GM12878 (cell line): ENCODE data around the gene GRPEL2. TPM values are rescaled to one million over a fixed set of nuclear protein-coding genes. Genes with fewer than 3 reads are reported as not detected.

Source experiments
- ATAC-seq: fragments of 200-7000 bp; cut with Tn5 transposase; 3 replicates; pipeline ENCODE4 v1.9.1; 2020; ENCODE audit warnings: mild to moderate bottlenecking, moderate library complexity
- BruUV-seq: library from RNA; stranded (reverse); fragments of 400-500 nt; replicated peaks from 2 replicates; lab custom pipeline; 2021; lab: Mats Ljungman, UMichigan
- CTCF ChIA-PET: fragments of 300-600 bp; sonication (Branson Sonifier 250); formaldehyde crosslinking; extraction: SDS; loops from one replicate; lab custom pipeline; 2021; ENCODE audit warnings: inconsistent platforms; lab: Yijun Ruan, JAX
- POLR2A ChIA-PET: fragments of 350-600 bp; formaldehyde crosslinking; extraction: SDS; loops from one replicate; lab custom pipeline; 2021; ENCODE audit warnings: inconsistent platforms; lab: Charles Lee
- RAD21 ChIA-PET: fragments of 300-600 bp; sonication (Branson Sonifier 250); formaldehyde crosslinking; loops from one replicate; lab custom pipeline; 2023; ENCODE audit warnings: antibody characterized with exemption; ENCODE audit not compliant: unreplicated experiment; lab: Charles Lee
- SMC1A ChIA-PET: fragments of 300-600 bp; sonication (Branson Sonifier 250); formaldehyde crosslinking; loops from one replicate; lab custom pipeline; 2023; ENCODE audit not compliant: unreplicated experiment, uncharacterized antibody; lab: Charles Lee
- DNase-seq: peaks from one replicate; pipeline ENCODE4 v3.0.0-alpha.2; 2011; ENCODE audit warnings: low read depth, low spot score
- FAIRE-seq: peaks from 3 replicates; lab custom pipeline; 2011; peaks lifted over from hg19 to GRCh38; lab: Jason Lieb, UNC
- H2AFZ ChIP-seq: 2 replicates; pipeline ENCODE4 v1.6.0; 2011; ENCODE audit warnings: low read depth, low read length, control low read depth; ENCODE audit not compliant: control insufficient read depth
- H3K27ac ChIP-seq: 2 replicates; pipeline ENCODE4 v1.5.1; 2011; ENCODE audit warnings: control low read depth; ENCODE audit not compliant: control insufficient read depth, insufficient read depth
- H3K27me3 ChIP-seq, 2 experiments: replicated peaks in 1 of 2; 2 replicates each; pipeline versions ENCODE4 v1.6.0 to v1.6.1; 2011; ENCODE audit warnings: low read length in 1 of 2; ENCODE audit not compliant: control insufficient read depth in 2 of 2, insufficient read depth in 2 of 2
- H3K36me3 ChIP-seq, 2 experiments: 2 replicates each; pipeline ENCODE4 v1.5.1; 2011; ENCODE audit warnings: low read length in 1 of 2; ENCODE audit not compliant: control insufficient read depth in 2 of 2, insufficient read depth in 2 of 2
- H3K4me1 ChIP-seq: 2 replicates; pipeline ENCODE4 v1.6.1; 2011; ENCODE audit warnings: mild to moderate bottlenecking, low read length, moderate library complexity, mixed read lengths; ENCODE audit not compliant: control insufficient read depth, insufficient read depth
- H3K4me2 ChIP-seq: 2 replicates; pipeline ENCODE4 v1.6.0; 2011; ENCODE audit warnings: control low read depth; ENCODE audit not compliant: control insufficient read depth, insufficient read depth
- H3K4me3 ChIP-seq: fragments of 200-600 bp; sonication (generic); 2 replicates; pipeline ENCODE4 v1.5.1; 2016
- H3K79me2 ChIP-seq: 2 replicates; pipeline ENCODE4 v1.6.0; 2011; ENCODE audit warnings: low read length; ENCODE audit not compliant: control insufficient read depth, insufficient read depth
- H3K9ac ChIP-seq: 2 replicates; pipeline ENCODE4 v1.8.0; 2011; ENCODE audit warnings: low read length, control low read depth, mixed read lengths; ENCODE audit not compliant: control insufficient read depth, insufficient read depth
- H3K9me3 ChIP-seq: replicated peaks from 3 replicates; pipeline ENCODE4 v1.5.1; 2011; ENCODE audit warnings: mild to moderate bottlenecking, low read length; ENCODE audit not compliant: control insufficient read depth, insufficient read depth
- H4K20me1 ChIP-seq: 2 replicates; pipeline ENCODE4 v1.6.0; 2011; ENCODE audit not compliant: control insufficient read depth, insufficient read depth
- CTCF ChIP-seq, 3 experiments: IDR thresholded peaks in 2 of 3; conservative IDR thresholded peaks in 1 of 3; 2 replicates each; pipeline ENCODE4 v1.5.1; 2011; ENCODE audit warnings: low read depth in 3 of 3, low read length in 3 of 3, mild to moderate bottlenecking in 3 of 3, control low read depth in 2 of 3, moderate library complexity in 2 of 3, inconsistent platforms in 1 of 3, mixed read lengths in 1 of 3; ENCODE audit not compliant: control insufficient read depth in 2 of 3, insufficient read depth in 1 of 3; ENCODE audit errors: extremely low read depth in 1 of 3
- GABPA ChIP-seq: IDR thresholded peaks from 2 replicates; pipeline ENCODE4 v1.6.1; 2014; ENCODE audit warnings: antibody characterized with exemption, low read depth, mild to moderate bottlenecking, inconsistent platforms
- HDGF ChIP-seq: fragments of 450-650 bp; IDR thresholded peaks from 2 replicates; pipeline ENCODE4 v1.6.1; 2016; ENCODE audit warnings: antibody characterized with exemption
- MEF2B ChIP-seq: fragments of 450-650 bp; IDR thresholded peaks from 2 replicates; pipeline ENCODE4 v1.6.1; 2018; ENCODE audit warnings: mild to moderate bottlenecking, moderate library complexity; ENCODE audit not compliant: partially characterized antibody, poor library complexity, severe bottlenecking
- NR2F1 ChIP-seq: fragments of 450-650 bp; conservative IDR thresholded peaks from 2 replicates; pipeline ENCODE4 v1.6.1; 2017; ENCODE audit warnings: mild to moderate bottlenecking
- PKNOX1 ChIP-seq: fragments of 450-650 bp; IDR thresholded peaks from 2 replicates; pipeline ENCODE4 v1.6.1; 2016; ENCODE audit warnings: mild to moderate bottlenecking
- RAD21 ChIP-seq: IDR thresholded peaks from 2 replicates; pipeline ENCODE4 v1.6.1; 2011; ENCODE audit warnings: mild to moderate bottlenecking, low read depth, low read length, moderate library complexity; ENCODE audit not compliant: insufficient read depth
- SMARCA5 ChIP-seq: fragments of 450-650 bp; IDR thresholded peaks from 2 replicates; pipeline ENCODE4 v1.6.1; 2017; ENCODE audit warnings: mild to moderate bottlenecking
- SMC3 ChIP-seq: IDR thresholded peaks from 2 replicates; pipeline ENCODE4 v1.6.1; 2011; ENCODE audit warnings: low read length, improper control_type of control experiment, borderline replicate concordance
- YY1 ChIP-seq: IDR thresholded peaks from 2 replicates; pipeline ENCODE4 v1.6.1; 2011; ENCODE audit warnings: low read depth, mild to moderate bottlenecking, low read length
- WGBS: methylation state at CpG from one replicate; pipeline ENCODE4 v1.1.6; 2016; ENCODE audit warnings: low lambda C conversion rate; ENCODE audit not compliant: insufficient replicate concordance, insufficient coverage; ENCODE audit errors: missing lambda C conversion rate; 5-methylcytosine and 5-hydroxymethylcytosine counted together
- in situ Hi-C: fragments of 300-500 bp; cut with MboI; formaldehyde crosslinking; loops from 9 replicates; pipeline ENCODE4 v1.14.3; 2018; ENCODE audit warnings: mixed read lengths
- intact Hi-C: fragments of 100-400 bp; cut with micrococcal nuclease; formaldehyde crosslinking; loops from one replicate; pipeline ENCODE4 v1.14.2; 2022; ENCODE audit not compliant: unreplicated experiment
- polyA plus RNA-seq, 11 experiments: library from polyadenylated mRNA; depleted of rRNA in 4 of 11; unstranded in 6 of 11; stranded (reverse) in 5 of 11; fragments of >200 nt; fragmentation: Nextera tagmentation in 4 of 11; fragmentation: Illumina TruSeq in 1 of 11; extraction: Ambion mirVana in 4 of 11; extraction: Trizol in 1 of 11; gene quantifications; 1 replicate in 1 of 11; 2 replicates in 10 of 11; pipeline versions ENCODE4 v1.2.1 to v1.2.3, GENCODE V29; 2011 to 2016; ENCODE audit warnings: inconsistent platforms in 2 of 11, missing spikeins in 2 of 11, low read depth in 1 of 11
- total RNA-seq, 4 experiments: library from RNA; depleted of rRNA in 3 of 4; stranded (reverse); fragments of >200 nt in 3 of 4; fragmentation: Illumina TruSeq in 1 of 4; extraction: Trizol in 1 of 4; gene quantifications; 2 replicates each; pipeline versions ENCODE4 v1.2.1 to v1.2.3, GENCODE V29; 2013 to 2021

GRPEL2 gene
- total and polyA plus RNA-seq, 10 of the 15 experiments (the other 5 are each of a cell fraction or from before 2014, with no cell fraction given): 4.4 to 20.2 (median 14.1) TPM

GRCh38 chr5:149367249-149367971, 22.1 kb downstream of the GRPEL2 start:
- in situ Hi-C loops (no loop called here), intact Hi-C loops (loop anchor here (1.0 to 2.0 kb wide), 2 partner anchors 50 to 197 kb away; no protein-coding TSS in a partner anchor)
- Histone ChIP-seq H3K4me3 (no peak overlapping the region), H2AFZ (no peak overlapping the region), H3K79me2 (no peaks in the 10 kb centered on the region), H3K27ac (no peak overlapping the region), H4K20me1 (no peaks in the 10 kb centered on the region), H3K9ac (no peak overlapping the region), H3K4me2 (no peak overlapping the region), H3K36me3 (no peaks in the 10 kb centered on the region), H3K27me3 (no peaks in the 10 kb centered on the region), H3K4me1 (no peaks in the 10 kb centered on the region), H3K9me3 (no peaks in the 10 kb centered on the region)
- CTCF ChIA-PET: interaction anchor here (0.6 to 5.8 kb wide), 31 partner anchors 7 to 250 kb away, joined by 3 to 118 read pairs (median 5); partner anchors contain the start of genes GRPEL2, IL17B and PCYOX1L
- RAD21 ChIA-PET: interaction anchor here (1.1 to 2.8 kb wide), 8 partner anchors 22 to 251 kb away, joined by 3 to 8 read pairs (median 6); partner anchors contain the start of gene GRPEL2
- POLR2A ChIA-PET: interaction anchor here (1.1 kb wide), 1 partner anchor 10 kb away, joined by 3 read pairs; the partner anchor contains the start of gene PCYOX1L
- FAIRE-seq (peak; percentile 87), DNase-seq (no peak), ATAC-seq (peak; percentile 93)
- WGBS: 36% methylated on average over 14 of the region's 14 CpGs
- SMC1A ChIA-PET: interaction anchor here (0.7 to 2.9 kb wide), 10 partner anchors 14 to 194 kb away, joined by 3 to 25 read pairs (median 4); partner anchors contain the start of gene GRPEL2
- BruUV-seq: no TSS peak
- TF ChIP-seq RAD21: peak; percentile 59
- TF ChIP-seq GABPA: no peak
- peak; percentile 45; the same call in 1 of the 2 replicates for TF ChIP-seq SMC3
- 0 out of 2 replicates have a peak, but pooled peaks have one; percentile 26 for TF ChIP-seq NR2F1
- 0 out of 2 replicates have a peak, but pooled peaks have one; percentile 62 for TF ChIP-seq YY1
- TF ChIP-seq CTCF (IDR thresholded peaks at IDR 0.05 in 2 of 3, conservative IDR thresholded peaks at IDR 0.05 in 1 of 3; ENCODE audit: control insufficient read depth in 2 of 3, extremely low read depth in 1 of 3, insufficient read depth in 1 of 3, low read depth in 3 of 3, low read length in 3 of 3): peak; percentile 83 to 84 (median 83)
- peak; percentile 79 for TF ChIP-seq MEF2B
- peak; percentile 38; the same call in 1 of the 2 replicates for TF ChIP-seq HDGF
- TF ChIP-seq SMARCA5: no peak
- peak; percentile 66 for TF ChIP-seq PKNOX1
